SHP77 treated with DMSO at 0.1 percent for 48 hours (cell line): Measurements from ENCODE around the gene RTL10.

ENCODE experiments used
- DNase-seq: peaks from one replicate; lab custom pipeline; 2025; lab: John Stamatoyannopoulos, UW

The RTL10 gene

GRCh38 chr22:19807914-19808872, 46.5 kb downstream of the RTL10 start:
- no peak for DNase-seq

- no peak for DNase-seq
Measured at GRCh38 chr22:19807161-19807913, 47.3 kb downstream of the RTL10 start.

GRCh38 chr22:19806213-19807160, 48.2 kb downstream of the RTL10 start:
- no peak for DNase-seq

- DNase-seq = no peak
Measured at GRCh38 chr22:19805821-19806212, 48.9 kb downstream of the RTL10 start.
